ENCODE data around the gene PCP4. TPM values are rescaled to one million over a fixed set of nuclear protein-coding genes. Genes with fewer than 3 reads are reported as not detected.

The PCP4 gene
- total RNA-seq, 1 experiment from 2014 or later, result not detected

- DNase-seq (ENCODE audit: low read depth, low spot score), result no peak
- POLR2A ChIA-PET, result no interaction called here
Measured at GRCh38 chr21:39915881-39916280, 48.6 kb downstream of the PCP4 start.

DNA sequence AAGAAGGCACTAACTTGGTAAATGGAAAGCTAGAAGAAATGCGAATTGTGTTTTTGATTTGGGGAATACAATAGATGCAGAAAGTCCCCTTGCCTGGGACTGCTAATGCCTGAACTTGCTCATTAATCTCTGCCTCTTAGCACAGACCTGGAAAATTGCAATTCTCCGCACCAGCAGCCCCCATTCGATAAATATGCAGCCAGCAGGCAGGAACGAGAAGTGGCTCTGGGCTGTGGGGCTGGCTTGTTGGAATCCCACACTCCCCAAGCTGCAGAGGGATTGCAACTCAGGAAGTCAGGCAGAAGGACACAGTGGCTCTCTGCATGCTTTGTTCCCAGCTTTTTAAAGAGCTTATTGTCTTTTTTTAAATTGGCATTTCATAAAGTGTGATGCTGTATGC lies 51.3 kb downstream of the PCP4 start:
- in situ Hi-C loops (cut with HindIII; ENCODE audit: low pct_unique_long_range_greater_than_20kb, low sequenced_read_pairs), result no loop called here
- BruUV-seq (replicated peaks), result no TSS peak
- intact Hi-C loops (cut with micrococcal nuclease; ENCODE audit: unreplicated experiment), result no loop called here

More at GRCh38 chr21:39915881-39916280, 48.6 kb downstream of the PCP4 start:
- in situ Hi-C loops (cut with HindIII; ENCODE audit: low pct_unique_long_range_greater_than_20kb, low sequenced_read_pairs), result no loop called here
- no peaks in the 10 kb centered on the region for H3K9me3 ChIP-seq (ENCODE audit: control insufficient read depth, insufficient read depth, low read depth, low read length)
- intact Hi-C loops (cut with micrococcal nuclease; ENCODE audit: unreplicated experiment), result no loop called here
- no peaks in the 10 kb centered on the region for H3K27me3 ChIP-seq (ENCODE audit: control insufficient read depth, insufficient read depth, low read length)
- H3K36me3 ChIP-seq (ENCODE audit: control insufficient read depth, insufficient read depth, low read length), result no peaks in the 10 kb centered on the region
- no peak for ATAC-seq
- no TSS peak for BruUV-seq (replicated peaks)
- no peak overlapping the region for H3K4me3 ChIP-seq (ENCODE audit: low read depth in 2 of 2, low read length in 2 of 2)
- H3K4me1 ChIP-seq (ENCODE audit: control insufficient read depth, insufficient read depth, low read length), result no peaks in the 10 kb centered on the region
- H3K27ac ChIP-seq (ENCODE audit: low read length), result no peak overlapping the region
- no peak for TF ChIP-seq CTCF (IDR thresholded peaks at IDR 0.05)
- TF ChIP-seq SIN3A (IDR thresholded peaks at IDR 0.05; ENCODE audit: borderline replicate concordance, insufficient read depth, low read depth, low read length), result no peak
- no peak for TF ChIP-seq POLR2AphosphoS5 (IDR thresholded peaks at IDR 0.05; ENCODE audit: low read depth, low read length)
- no peak for TF ChIP-seq TCF7L2 (IDR thresholded peaks at IDR 0.05; ENCODE audit: low read depth, low read length)
- TF ChIP-seq REST (IDR thresholded peaks at IDR 0.05; ENCODE audit: insufficient read depth in 1 of 2, low read depth in 2 of 2, low read length in 1 of 2), result no peak
- CTCF ChIA-PET, result no interaction called here

More for the DNA sequence above, 51.3 kb downstream of the PCP4 start:
- TF ChIP-seq REST (IDR thresholded peaks at IDR 0.05; ENCODE audit: insufficient read depth in 1 of 2, low read depth in 2 of 2, low read length in 1 of 2) (no peak), CTCF (IDR thresholded peaks at IDR 0.05) (no peak), TCF7L2 (IDR thresholded peaks at IDR 0.05; ENCODE audit: low read depth, low read length) (no peak), POLR2AphosphoS5 (IDR thresholded peaks at IDR 0.05; ENCODE audit: low read depth, low read length) (no peak), SIN3A (IDR thresholded peaks at IDR 0.05; ENCODE audit: borderline replicate concordance, insufficient read depth, low read depth, low read length) (no peak)
- H3K9me3 ChIP-seq (ENCODE audit: control insufficient read depth, insufficient read depth, low read depth, low read length), result no peaks in the 10 kb centered on the region
- H3K27ac ChIP-seq (ENCODE audit: low read length), result no peak overlapping the region
- no peak for DNase-seq (ENCODE audit: low read depth, low spot score)
- H3K4me1 ChIP-seq (ENCODE audit: control insufficient read depth, insufficient read depth, low read length), result no peaks in the 10 kb centered on the region
- no peaks in the 10 kb centered on the region for H3K27me3 ChIP-seq (ENCODE audit: control insufficient read depth, insufficient read depth, low read length)
- ChIA-PET POLR2A (interaction anchor here (0.6 kb wide), 1 partner anchor 369 kb away, joined by 3 read pairs; no protein-coding TSS in a partner anchor), CTCF (no interaction called here)
- H3K36me3 ChIP-seq (ENCODE audit: control insufficient read depth, insufficient read depth, low read length), result no peaks in the 10 kb centered on the region
- no peak overlapping the region for H3K4me3 ChIP-seq (ENCODE audit: low read depth in 2 of 2, low read length in 2 of 2)
- no peak for ATAC-seq
